ENCODE data around the gene NNAT.

Gene NNAT

GRCh38 chr20:37525810-37526209, 4.8 kb downstream of the NNAT start:
- peaks cover 3% of the 10 kb centered on the region for H3K27me3 Mint-ChIP-seq (ENCODE audit: low read depth)
- H3K4me1 Mint-ChIP-seq, result peaks cover 40% of the 10 kb centered on the region
- peaks cover 21% of the 10 kb centered on the region for H3K36me3 Mint-ChIP-seq (ENCODE audit: low read depth)
- no peak for TF ChIP-seq CTCF (IDR thresholded peaks at IDR 0.05; ENCODE audit: unreplicated experiment in 3 of 3)
- H3K27ac Mint-ChIP-seq, result peak overlapping the region; percentile 99 to 100 (median 100)
- H3K9me3 Mint-ChIP-seq, result no peaks in the 10 kb centered on the region
- peak overlapping the region; percentile 98 to 100 (median 99) for H3K4me3 Mint-ChIP-seq

- TF ChIP-seq CTCF (IDR thresholded peaks at IDR 0.05; ENCODE audit: unreplicated experiment in 3 of 3), result no peak
- H3K4me1 Mint-ChIP-seq, result peaks cover 40% of the 10 kb centered on the region
- H3K4me3 Mint-ChIP-seq, result peak overlapping the region; percentile 98 to 100 (median 99)
- peaks cover 3% of the 10 kb centered on the region for H3K27me3 Mint-ChIP-seq (ENCODE audit: low read depth)
- peaks cover 19% of the 10 kb centered on the region for H3K36me3 Mint-ChIP-seq (ENCODE audit: low read depth)
- peak overlapping the region; percentile 99 to 100 (median 100) for H3K27ac Mint-ChIP-seq
- H3K9me3 Mint-ChIP-seq, result no peaks in the 10 kb centered on the region
Measured at GRCh38 chr20:37526238-37526838, 5.3 kb downstream of the NNAT start.

DNA sequence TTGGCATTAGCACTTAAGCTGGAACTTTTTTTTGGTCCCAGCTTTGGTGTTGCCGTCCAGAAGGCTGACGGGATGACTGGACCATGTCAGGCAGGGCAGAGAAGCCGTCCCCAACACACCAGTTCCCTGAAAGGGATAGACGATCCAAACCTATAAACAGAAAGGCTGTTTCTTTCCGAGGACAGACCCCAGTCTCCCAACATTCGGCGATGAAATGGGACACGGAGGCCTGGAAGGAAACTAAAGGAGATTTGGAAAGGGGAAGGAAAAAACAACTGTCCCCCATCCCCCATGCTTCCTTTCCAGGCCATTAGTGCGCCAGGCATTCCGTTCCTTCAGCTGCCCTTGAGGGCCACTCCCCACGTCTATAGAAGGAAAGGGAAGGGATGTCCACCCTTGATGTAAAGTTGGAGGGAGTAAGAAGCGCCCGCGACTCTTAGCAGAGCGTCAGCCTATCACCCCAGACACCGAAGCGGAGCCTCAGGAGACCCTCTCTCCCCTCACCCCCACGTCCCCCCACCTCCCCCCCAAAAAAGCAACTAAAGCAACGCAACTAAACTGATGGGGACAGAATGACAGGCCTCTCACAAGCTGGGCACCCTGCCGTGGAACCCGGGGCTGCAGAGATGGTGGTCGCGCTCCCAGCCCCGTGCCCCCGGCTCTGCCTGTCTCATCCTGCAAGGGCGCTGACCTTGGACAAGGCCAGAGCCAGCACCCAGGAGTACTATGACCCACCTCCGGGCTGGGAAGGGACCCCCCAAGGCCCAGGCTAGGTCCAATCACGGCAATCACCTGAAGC, 6.0 kb downstream of the NNAT start:
- no peaks in the 10 kb centered on the region for H3K9me3 Mint-ChIP-seq
- peaks cover 3% of the 10 kb centered on the region for H3K27me3 Mint-ChIP-seq (ENCODE audit: low read depth)
- peaks cover 12% of the 10 kb centered on the region for H3K36me3 Mint-ChIP-seq (ENCODE audit: low read depth)
- peaks cover 40% of the 10 kb centered on the region for H3K4me1 Mint-ChIP-seq
- peak overlapping the region; percentile 99 to 100 (median 100) for H3K27ac Mint-ChIP-seq
- no peak for TF ChIP-seq CTCF (IDR thresholded peaks at IDR 0.05; ENCODE audit: unreplicated experiment in 3 of 3)
- peak overlapping the region; percentile 98 to 100 (median 99) for H3K4me3 Mint-ChIP-seq

GRCh38 chr20:37527638-37528445, 6.8 kb downstream of the NNAT start, which contains the start of gene BLCAP:
Gene BLCAP, minus strand, starts transcription at chr20:37527876. Its CDS starts 8,702 bp downstream, at chr20:37519174.
- peaks cover 40% of the 10 kb centered on the region for H3K4me1 Mint-ChIP-seq
- no peaks in the 10 kb centered on the region for H3K9me3 Mint-ChIP-seq
- TF ChIP-seq CTCF (IDR thresholded peaks at IDR 0.05; ENCODE audit: unreplicated experiment in 3 of 3), result no peak
- H3K36me3 Mint-ChIP-seq (ENCODE audit: low read depth), result peaks cover 12% of the 10 kb centered on the region
- peak within 1 kb of the TSS; percentile 98 to 100 (median 99) for H3K4me3 Mint-ChIP-seq
- H3K27me3 Mint-ChIP-seq (ENCODE audit: low read depth), result peaks cover 3% of the 10 kb centered on the region
- H3K27ac Mint-ChIP-seq, result peak within 1 kb of the TSS; percentile 99 to 100 (median 100)

DNA sequence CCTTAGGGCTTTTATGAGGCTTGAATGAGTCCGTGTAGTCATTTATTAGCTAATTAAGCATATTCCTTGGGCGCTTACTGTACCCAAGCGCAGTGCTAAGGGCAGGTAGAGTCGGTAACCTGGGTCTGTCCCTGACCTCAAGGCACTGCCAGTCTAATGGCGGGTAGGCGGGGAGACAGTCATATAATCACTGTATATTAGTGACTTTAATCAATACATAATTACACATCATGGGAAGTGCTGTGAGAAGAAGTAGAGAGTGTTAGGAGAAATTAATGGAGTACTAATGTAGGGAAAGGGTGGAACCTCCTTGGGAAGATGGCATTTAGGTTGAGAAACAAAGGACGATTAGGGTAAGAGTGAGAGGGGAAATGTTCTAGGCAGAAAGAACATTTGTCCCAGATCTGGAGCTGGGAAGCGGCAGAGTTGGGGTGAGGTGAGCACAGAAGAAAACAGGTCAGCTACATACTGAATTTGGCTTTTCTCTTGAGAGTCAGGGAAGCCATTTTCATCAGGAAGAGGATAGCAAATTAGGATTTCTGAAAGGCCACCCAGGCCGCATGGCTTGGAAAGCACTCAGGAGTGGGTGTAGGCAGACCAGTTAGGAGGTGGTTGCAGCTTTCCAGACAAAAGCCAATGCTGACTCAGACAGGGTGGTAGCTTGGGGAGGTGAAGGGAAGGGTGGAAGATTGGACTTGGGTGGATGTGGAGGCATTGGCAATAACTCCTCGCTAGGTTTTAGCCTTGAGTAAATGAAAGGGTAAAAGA, 7.6 kb downstream of the NNAT start:
- H3K9me3 Mint-ChIP-seq, result no peaks in the 10 kb centered on the region
- TF ChIP-seq CTCF (IDR thresholded peaks at IDR 0.05; ENCODE audit: unreplicated experiment in 3 of 3), result no peak
- peaks cover 7% of the 10 kb centered on the region for H3K36me3 Mint-ChIP-seq (ENCODE audit: low read depth)
- H3K27ac Mint-ChIP-seq, result peak overlapping the region; percentile 99 to 100 (median 100)
- peaks cover 3% of the 10 kb centered on the region for H3K27me3 Mint-ChIP-seq (ENCODE audit: low read depth)
- peak overlapping the region; percentile 98 to 100 (median 99) for H3K4me3 Mint-ChIP-seq
- H3K4me1 Mint-ChIP-seq, result peaks cover 36% of the 10 kb centered on the region
